Tibial artery (tissue), 4 donors: Measurements from ENCODE around the gene MGAT5B.

Experiments
- DNase-seq, 2 donors: peaks; one replicate each; pipeline ENCODE4 v3.0.0-alpha.2; 2019
- H3K27ac ChIP-seq, 2 donors: fragments of 200-600 bp; sonication (generic) in 1 of 2; 1 replicate in 1 of 2; 2 replicates in 1 of 2; pipeline ENCODE4 v1.5.1; 2018 to 2019; ENCODE audit warnings: mild to moderate bottlenecking in 1 of 2
- H3K27me3 ChIP-seq, 2 donors: fragments of 200-600 bp; sonication (generic) in 1 of 2; one replicate each; pipeline versions ENCODE4 v1.5.1 to v1.6.0; 2016 to 2019
- H3K36me3 ChIP-seq, 3 donors: fragments of 200-600 bp; sonication (generic) in 2 of 3; one replicate each; pipeline ENCODE4 v1.5.1; 2016 to 2019; ENCODE audit warnings: mild to moderate bottlenecking in 2 of 3
- H3K4me1 ChIP-seq, 4 donors: fragments of 200-600 bp; sonication (generic) in 2 of 4; 1 replicate in 3 of 4; 2 replicates in 1 of 4; pipeline ENCODE4 v1.5.1; 2016 to 2019
- H3K4me3 ChIP-seq, 2 donors: fragments of 200-600 bp; sonication (generic) in 1 of 2; 1 replicate in 1 of 2; 2 replicates in 1 of 2; pipeline ENCODE4 v1.5.1; 2018 to 2019; ENCODE audit warnings: mild to moderate bottlenecking in 2 of 2
- H3K9me3 ChIP-seq, 3 donors: fragments of 200-600 bp; sonication (generic) in 1 of 3; one replicate each; pipeline ENCODE4 v1.5.1; 2016 to 2019
- CTCF ChIP-seq, 2 experiments: fragments of 200-600 bp in 1 of 2; fragments of 450-650 bp in 1 of 2; IDR thresholded peaks; one replicate each; pipeline ENCODE4 v1.5.1; 2017 to 2019; ENCODE audit warnings: antibody characterized with exemption in 2 of 2, mild to moderate bottlenecking in 1 of 2, moderate library complexity in 1 of 2
- intact Hi-C: fragments of 100-400 bp; cut with DNase I; formaldehyde crosslinking; loops from one replicate; pipeline ENCODE4 v1.15.0; 2023; ENCODE audit warnings: low total_unique reads

The MGAT5B gene

GRCh38 chr17:76948726-76949342 is 80.6 kb downstream of the MGAT5B start:
- H3K4me1 ChIP-seq, result no peaks in the 10 kb centered on the region
- peaks cover 0 to 34% of the 10 kb centered on the region in 2 donors for H3K27me3 ChIP-seq
- no peaks in the 10 kb centered on the region for H3K36me3 ChIP-seq
- intact Hi-C loops, result no loop called here
- no peak for DNase-seq
- no peaks in the 10 kb centered on the region for H3K9me3 ChIP-seq
- no peak overlapping the region for H3K4me3 ChIP-seq
- no peak overlapping the region for H3K27ac ChIP-seq
- no peak for TF ChIP-seq CTCF (IDR thresholded peaks at IDR 0.05)

- no peak for DNase-seq
- no peaks in the 10 kb centered on the region for H3K36me3 ChIP-seq
- peaks cover 0 to 25% of the 10 kb centered on the region in 2 donors for H3K27me3 ChIP-seq
- no peak for TF ChIP-seq CTCF (IDR thresholded peaks at IDR 0.05)
- intact Hi-C loops, result no loop called here
- H3K27ac ChIP-seq, result no peak overlapping the region
- H3K4me3 ChIP-seq, result no peak overlapping the region
- H3K4me1 ChIP-seq, result no peaks in the 10 kb centered on the region
- H3K9me3 ChIP-seq, result no peaks in the 10 kb centered on the region
These were observed 81.9 kb downstream of the MGAT5B start for GRCh38 chr17:76949913-76950695.

GRCh38 chr17:76951375-76951905 is 83.2 kb downstream of the MGAT5B start:
- intact Hi-C loops, result no loop called here
- Histone ChIP-seq H3K4me3 (no peak overlapping the region), H3K4me1 (no peaks in the 10 kb centered on the region), H3K27me3 (peaks cover 0 to 38% of the 10 kb centered on the region in 2 donors), H3K36me3 (no peaks in the 10 kb centered on the region), H3K27ac (no peak overlapping the region), H3K9me3 (no peaks in the 10 kb centered on the region)
- no peak for DNase-seq
- TF ChIP-seq CTCF (IDR thresholded peaks at IDR 0.05), result no peak

GRCh38 chr17:76952402-76952801 is 84.2 kb downstream of the MGAT5B start:
- Histone ChIP-seq H3K36me3 (no peaks in the 10 kb centered on the region), H3K4me1 (peaks cover 0 to under 1% (median 0%) of the 10 kb centered on the region in 4 donors), H3K9me3 (no peaks in the 10 kb centered on the region), H3K4me3 (no peak overlapping the region), H3K27me3 (peaks cover 0 to 48% of the 10 kb centered on the region in 2 donors), H3K27ac (no peak overlapping the region)
- no peak for TF ChIP-seq CTCF (IDR thresholded peaks at IDR 0.05)
- no peak for DNase-seq
- intact Hi-C loops, result no loop called here

- H3K4me1 ChIP-seq, result peaks cover 0 to 7% (median 5%) of the 10 kb centered on the region in 4 donors
- H3K27ac ChIP-seq, result no peak overlapping the region
- DNase-seq, result no peak
- H3K4me3 ChIP-seq, result no peak overlapping the region
- H3K36me3 ChIP-seq, result no peaks in the 10 kb centered on the region
- peaks cover 0 to 48% of the 10 kb centered on the region in 2 donors for H3K27me3 ChIP-seq
- no peaks in the 10 kb centered on the region for H3K9me3 ChIP-seq
- intact Hi-C loops, result no loop called here
- TF ChIP-seq CTCF (IDR thresholded peaks at IDR 0.05), result no peak
These were observed 84.9 kb downstream of the MGAT5B start for GRCh38 chr17:76953066-76953465.
